Uterus (tissue), 4 donors: ENCODE measurements around the gene SLC25A1. TPM values are rescaled to one million over a fixed set of nuclear protein-coding genes. Genes with fewer than 3 reads are reported as not detected.

Experiments used
- DNase-seq, 2 donors: peaks; one replicate each; pipeline ENCODE4 v3.0.0-alpha.2; 2019 to 2020
- H3K27ac ChIP-seq, 2 donors: fragments of 200-600 bp; sonication (generic); 1 replicate in 1 of 2; 2 replicates in 1 of 2; pipeline ENCODE4 v1.5.1; 2016 to 2018
- H3K27me3 ChIP-seq, 2 donors: fragments of 200-600 bp; sonication (generic); one replicate each; pipeline ENCODE4 v1.5.1; 2018 to 2019; ENCODE audit warnings: control low read depth in 1 of 2
- H3K36me3 ChIP-seq, 2 donors: fragments of 200-600 bp; sonication (generic); one replicate each; pipeline ENCODE4 v1.5.1; 2019; ENCODE audit warnings: control low read depth in 1 of 2
- H3K4me1 ChIP-seq, 2 donors: fragments of 200-600 bp; sonication (generic); one replicate each; pipeline ENCODE4 v1.5.1; 2018 to 2019; ENCODE audit warnings: control low read depth in 1 of 2
- H3K4me3 ChIP-seq, 2 donors: fragments of 200-600 bp; sonication (generic); 1 replicate in 1 of 2; 2 replicates in 1 of 2; pipeline ENCODE4 v1.5.1; 2018 to 2019; ENCODE audit warnings: mild to moderate bottlenecking in 1 of 2
- H3K9me3 ChIP-seq, 2 donors: fragments of 200-600 bp; sonication (generic); one replicate each; pipeline ENCODE4 v1.5.1; 2019; ENCODE audit warnings: control low read depth in 1 of 2
- CTCF ChIP-seq, 4 experiments: fragments of 200-600 bp in 2 of 4; fragments of 450-650 bp in 2 of 4; sonication (generic) in 2 of 4; IDR thresholded peaks; one replicate each; pipeline ENCODE4 v1.5.1; 2016 to 2019; ENCODE audit warnings: antibody characterized with exemption in 4 of 4, mild to moderate bottlenecking in 2 of 4, moderate library complexity in 1 of 4
- POLR2A ChIP-seq, 2 donors: fragments of 450-650 bp; IDR thresholded peaks; one replicate each; pipeline ENCODE4 v1.6.1; 2016; ENCODE audit warnings: antibody characterized with exemption in 2 of 2, mild to moderate bottlenecking in 1 of 2, moderate library complexity in 1 of 2
- intact Hi-C: fragments of 100-400 bp; cut with DNase I; formaldehyde crosslinking; loops from one replicate; pipeline ENCODE4 v1.15.1; 2023; ENCODE audit warnings: low total_unique reads
- total RNA-seq, 4 donors: library from RNA; depleted of rRNA in 3 of 4; stranded (reverse); fragments of >200 nt in 3 of 4; gene quantifications; one replicate each; pipeline versions ENCODE4 v1.1.0 to v1.2.4, GENCODE V29; 2014 to 2023
- donor health status: DM: yes; HTN: yes; CAD: no.

SLC25A1 gene
- total RNA-seq, 4 donors from 2014 or later = 4.7 to 42.7 (median 27.3) TPM

- no peaks in the 10 kb centered on the region for H3K27me3 ChIP-seq
- intact Hi-C loops = no loop called here
- DNase-seq = no peak
- peaks cover 4 to 28% of the 10 kb centered on the region in 2 donors for H3K4me1 ChIP-seq
- no peak overlapping the region for H3K27ac ChIP-seq
- no peak overlapping the region for H3K4me3 ChIP-seq
- H3K9me3 ChIP-seq = no peaks in the 10 kb centered on the region
- H3K36me3 ChIP-seq = no peaks in the 10 kb centered on the region
- TF ChIP-seq CTCF (IDR thresholded peaks at IDR 0.05) = no peak
- TF ChIP-seq POLR2A (IDR thresholded peaks at IDR 0.05) = no peak
Observed at GRCh38 chr22:19175602-19176174, 2.8 kb downstream of the SLC25A1 start.

- no peak for TF ChIP-seq POLR2A (IDR thresholded peaks at IDR 0.05)
- no peak for TF ChIP-seq CTCF (IDR thresholded peaks at IDR 0.05)
- H3K36me3 ChIP-seq = no peaks in the 10 kb centered on the region
- no peaks in the 10 kb centered on the region for H3K9me3 ChIP-seq
- H3K27me3 ChIP-seq = no peaks in the 10 kb centered on the region
- peaks cover 4 to 28% of the 10 kb centered on the region in 2 donors for H3K4me1 ChIP-seq
- no peak overlapping the region for H3K4me3 ChIP-seq
- DNase-seq = no peak
- H3K27ac ChIP-seq = no peak overlapping the region
- intact Hi-C loops = no loop called here
Observed at GRCh38 chr22:19175026-19175601, 3.4 kb downstream of the SLC25A1 start.

GRCh38 chr22:19174106-19175025, 4.2 kb downstream of the SLC25A1 start:
- H3K27me3 ChIP-seq = peaks cover 0 to 3% of the 10 kb centered on the region in 2 donors
- peak in 1 of 2 donors; percentile 40 for DNase-seq
- no peak overlapping the region for H3K27ac ChIP-seq
- H3K36me3 ChIP-seq = no peaks in the 10 kb centered on the region
- TF ChIP-seq CTCF (IDR thresholded peaks at IDR 0.05) (no peak), POLR2A (IDR thresholded peaks at IDR 0.05) (no peak)
- intact Hi-C loops = no loop called here
- H3K9me3 ChIP-seq = no peaks in the 10 kb centered on the region
- H3K4me3 ChIP-seq = no peak overlapping the region
- peaks cover 4 to 27% of the 10 kb centered on the region in 2 donors for H3K4me1 ChIP-seq

GRCh38 chr22:19173047-19174035, 5.2 kb downstream of the SLC25A1 start:
- H3K36me3 ChIP-seq = no peaks in the 10 kb centered on the region
- TF ChIP-seq POLR2A (IDR thresholded peaks at IDR 0.05) = no peak
- no peak for TF ChIP-seq CTCF (IDR thresholded peaks at IDR 0.05)
- intact Hi-C loops = no loop called here
- no peak overlapping the region for H3K27ac ChIP-seq
- H3K27me3 ChIP-seq = peaks cover 0 to 13% of the 10 kb centered on the region in 2 donors
- DNase-seq = no peak
- H3K4me3 ChIP-seq = no peak overlapping the region
- H3K4me1 ChIP-seq = peaks cover 4 to 30% of the 10 kb centered on the region in 2 donors
- no peaks in the 10 kb centered on the region for H3K9me3 ChIP-seq
